HG02623 (cell line): ENCODE results near the gene ANKUB1.
A peak's percentile ranks its signal among the peaks of the same experiment; 100 is the strongest.

Source experiments
- ATAC-seq: cut with Tn5 transposase; IDR thresholded peaks from one replicate; pipeline ENCODE4 v1.9.1; 2021; ENCODE audit warnings: moderate library complexity; ENCODE audit not compliant: unreplicated experiment

ANKUB1 gene

GRCh38 chr3:149764302-149764701 lies 28.1 kb downstream of the ANKUB1 start:
- ATAC-seq = no peak

GRCh38 chr3:149763565-149764195 lies 28.7 kb downstream of the ANKUB1 start:
- ATAC-seq = no peak

- no peak for ATAC-seq
Measured at GRCh38 chr3:149753717-149754116, 38.6 kb downstream of the ANKUB1 start.

GRCh38 chr3:149752788-149753136 lies 39.6 kb downstream of the ANKUB1 start:
- no peak for ATAC-seq

GRCh38 chr3:149752051-149752787 lies 40.1 kb downstream of the ANKUB1 start, which contains the start of gene COMMD2:
COMMD2 (minus strand) TSS chr3:149752489; CDS start chr3:149752444, 45 bp downstream.
- peak; percentile 97 for ATAC-seq

- ATAC-seq = no peak
Measured at GRCh38 chr3:149751551-149751950, 40.8 kb downstream of the ANKUB1 start.

- ATAC-seq = no peak
Measured at GRCh38 chr3:149744606-149745005, 47.7 kb downstream of the ANKUB1 start.

- ATAC-seq = no peak
Measured at GRCh38 chr3:149744151-149744550, 48.2 kb downstream of the ANKUB1 start.

- ATAC-seq = no peak
Measured at GRCh38 chr3:149739396-149739795, 53.0 kb downstream of the ANKUB1 start.

- no peak for ATAC-seq
Measured at GRCh38 chr3:149738876-149739275, 53.5 kb downstream of the ANKUB1 start.

- ATAC-seq = no peak
Measured at GRCh38 chr3:149736953-149737205, 55.5 kb downstream of the ANKUB1 start.

- ATAC-seq = no peak
Measured at GRCh38 chr3:149736175-149736952, 56.0 kb downstream of the ANKUB1 start.

GRCh38 chr3:149732234-149732633 lies 60.1 kb downstream of the ANKUB1 start:
- ATAC-seq = no peak

GRCh38 chr3:149727656-149728055 lies 64.7 kb downstream of the ANKUB1 start:
- ATAC-seq = no peak

- peak; percentile 74 for ATAC-seq
Measured at GRCh38 chr3:149726716-149727407, 65.5 kb downstream of the ANKUB1 start.

- no peak for ATAC-seq
Measured at GRCh38 chr3:149723781-149724180, 68.6 kb downstream of the ANKUB1 start.

GRCh38 chr3:149720918-149721317 lies 71.4 kb downstream of the ANKUB1 start:
- ATAC-seq = no peak

- no peak for ATAC-seq
Measured at GRCh38 chr3:149717391-149718056, 74.8 kb downstream of the ANKUB1 start.

- ATAC-seq = no peak
Measured at GRCh38 chr3:149716984-149717383, 75.4 kb downstream of the ANKUB1 start.

GRCh38 chr3:149715247-149715646 lies 77.1 kb downstream of the ANKUB1 start:
- no peak for ATAC-seq
